WTC11 (cell line): ENCODE results near the gene LAPTM5. TPM values are rescaled to one million over a fixed set of nuclear protein-coding genes. Genes with fewer than 3 reads are reported as not detected.

Experiments
- ATAC-seq: fragments of 200-7000 bp; cut with Tn5 transposase; 2 replicates; pipeline ENCODE4 v1.10.0; 2021; ENCODE audit warnings: mild to moderate bottlenecking, moderate library complexity
- CTCF ChIA-PET: fragments of 300-600 bp; sonication (Branson Sonifier 250); formaldehyde crosslinking; loops from one replicate; lab custom pipeline; 2021; ENCODE audit warnings: antibody characterized with exemption; lab: Charles Lee
- POLR2A ChIA-PET: fragments of 350-600 bp; sonication (Branson Sonifier 250); formaldehyde crosslinking; loops from one replicate; lab custom pipeline; 2021; ENCODE audit warnings: antibody characterized with exemption; lab: Charles Lee
- DNase-seq: peaks from one replicate; pipeline ENCODE4 v3.0.0; 2021; ENCODE audit warnings: low spot score
- H3K27ac Mint-ChIP-seq: 2 replicates; pipeline ENCODE4 v1.8.0; 2021; ENCODE audit warnings: mixed read lengths
- H3K27me3 Mint-ChIP-seq: 2 replicates; pipeline ENCODE4 v1.8.0; 2021; ENCODE audit warnings: low read depth, mild to moderate bottlenecking, moderate library complexity, mixed read lengths
- H3K36me3 Mint-ChIP-seq: 2 replicates; pipeline ENCODE4 v1.8.0; 2021; ENCODE audit warnings: mixed read lengths
- H3K4me1 Mint-ChIP-seq: 2 replicates; pipeline ENCODE4 v1.8.0; 2022; ENCODE audit warnings: mixed read lengths
- H3K4me3 Mint-ChIP-seq: 2 replicates; pipeline ENCODE4 v1.8.0; 2021; ENCODE audit warnings: mild to moderate bottlenecking, moderate library complexity, mixed read lengths
- H3K9me3 Mint-ChIP-seq: 2 replicates; pipeline ENCODE4 v1.8.0; 2021; ENCODE audit warnings: mixed read lengths
- ESRRA ChIP-seq: sonication (generic); formaldehyde crosslinking; IDR thresholded peaks from 2 replicates; pipeline ENCODE4 v1.8.1; 2022; ENCODE audit warnings: mild to moderate bottlenecking, missing genetic modification reagents, borderline replicate concordance
- GTF2I ChIP-seq: fragments of 250-450 bp; sonication (Bioruptor Pico); conservative IDR thresholded peaks from 2 replicates; pipeline ENCODE4 v1.4.0; 2021; ENCODE audit warnings: mild to moderate bottlenecking
- HMGA2 ChIP-seq: fragments of 250-450 bp; sonication (Bioruptor Pico); IDR thresholded peaks from 2 replicates; pipeline ENCODE4 v1.4.0; 2021; ENCODE audit warnings: mild to moderate bottlenecking, moderate library complexity
- MXD4 ChIP-seq: fragments of 250-450 bp; sonication (Bioruptor Pico); IDR thresholded peaks from 2 replicates; pipeline ENCODE4 v1.8.0; 2021; ENCODE audit warnings: mild to moderate bottlenecking, moderate library complexity, borderline replicate concordance
- MYBL2 ChIP-seq: sonication (generic); formaldehyde crosslinking; IDR thresholded peaks from 2 replicates; pipeline ENCODE4 v1.8.1; 2023; ENCODE audit warnings: mild to moderate bottlenecking, moderate library complexity, missing genetic modification reagents
- NFE2L1 ChIP-seq: sonication (generic); formaldehyde crosslinking; IDR thresholded peaks from 2 replicates; pipeline ENCODE4 v1.8.1; 2023; ENCODE audit warnings: missing genetic modification reagents
- NFYB ChIP-seq: sonication (generic); formaldehyde crosslinking; conservative IDR thresholded peaks from 2 replicates; pipeline ENCODE4 v1.8.0; 2022; ENCODE audit warnings: low read depth, missing genetic modification reagents
- PREB ChIP-seq: sonication (generic); formaldehyde crosslinking; IDR thresholded peaks from 2 replicates; pipeline ENCODE4 v1.8.1; 2022; ENCODE audit warnings: mild to moderate bottlenecking, missing genetic modification reagents, moderate library complexity, borderline replicate concordance
- SP1 ChIP-seq: sonication (generic); formaldehyde crosslinking; conservative IDR thresholded peaks from 2 replicates; pipeline ENCODE4 v1.8.1; 2022; ENCODE audit warnings: missing genetic modification reagents
- TCF7 ChIP-seq: sonication (generic); formaldehyde crosslinking; IDR thresholded peaks from 2 replicates; pipeline ENCODE4 v1.8.0; 2022; ENCODE audit warnings: mild to moderate bottlenecking, low read depth, missing genetic modification reagents, moderate library complexity
- TEAD1 ChIP-seq: sonication (generic); formaldehyde crosslinking; IDR thresholded peaks from 2 replicates; pipeline ENCODE4 v1.8.0; 2022; ENCODE audit warnings: mild to moderate bottlenecking, missing genetic modification reagents
- ZNF281 ChIP-seq: sonication (generic); formaldehyde crosslinking; IDR thresholded peaks from 2 replicates; pipeline ENCODE4 v1.8.0; 2023; ENCODE audit warnings: mild to moderate bottlenecking, missing genetic modification reagents
- ZNF396 ChIP-seq: fragments of 250-450 bp; sonication (Bioruptor Pico); IDR thresholded peaks from 2 replicates; pipeline ENCODE4 v1.8.0; 2021; ENCODE audit warnings: mild to moderate bottlenecking, moderate library complexity, borderline replicate concordance
- ZNF532 ChIP-seq: fragments of 250-450 bp; sonication (Bioruptor Pico); IDR thresholded peaks from 2 replicates; pipeline ENCODE4 v1.9.0; 2021; ENCODE audit warnings: mild to moderate bottlenecking, borderline replicate concordance
- ZNF671 ChIP-seq: fragments of 250-450 bp; sonication (Bioruptor Pico); IDR thresholded peaks from 2 replicates; pipeline ENCODE4 v1.8.0; 2021; ENCODE audit warnings: mild to moderate bottlenecking
- total RNA-seq: library from RNA; stranded (reverse); gene quantifications from 3 replicates; pipeline ENCODE4 v1.2.3, GENCODE V29; 2021
- TF ChIP-seq, protein P1 (sequence below): sonication (generic); formaldehyde crosslinking; IDR thresholded peaks from 2 replicates; pipeline ENCODE4 v1.8.1; 2022; ENCODE audit warnings: missing genetic modification reagents, borderline replicate concordance
- TF ChIP-seq, protein P2 (sequence below): sonication (generic); formaldehyde crosslinking; IDR thresholded peaks from 2 replicates; pipeline ENCODE4 v1.8.1; 2022; ENCODE audit warnings: low read depth, mild to moderate bottlenecking, moderate library complexity, missing genetic modification reagents, borderline replicate concordance

The LAPTM5 gene
- total RNA-seq, 1 experiment from 2014 or later = 1.3 TPM

DNA sequence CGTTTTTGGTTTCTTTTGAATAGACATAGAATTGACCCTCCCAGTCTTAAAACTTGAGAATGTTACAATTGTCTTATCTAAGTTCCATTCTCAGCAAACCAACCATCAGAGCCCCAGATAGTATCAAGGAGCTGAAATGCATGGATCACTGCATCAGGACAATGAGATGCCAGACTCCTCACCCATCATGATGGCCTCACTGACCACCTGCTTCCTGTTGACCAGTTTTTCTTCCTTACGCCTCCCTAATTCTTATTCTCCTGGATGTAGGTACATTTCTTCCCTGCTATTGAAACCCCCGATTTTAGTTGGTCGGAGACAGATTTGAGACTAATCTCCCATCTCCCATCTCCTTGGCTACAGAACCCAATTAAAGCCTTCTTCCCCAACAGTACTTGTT, 51.9 kb downstream of the LAPTM5 start:
- POLR2A ChIA-PET = no interaction called here
- Mint-ChIP-seq H3K27me3 (no peaks in the 10 kb centered on the region), H3K9me3 (no peaks in the 10 kb centered on the region), H3K4me3 (no peak overlapping the region), H3K4me1 (peaks cover 3% of the 10 kb centered on the region; the same call in 1 of the 2 replicates), H3K27ac (no peak overlapping the region), H3K36me3 (no peaks in the 10 kb centered on the region)
- CTCF ChIA-PET = no interaction called here
- no peak for ATAC-seq
- TF ChIP-seq TEAD1 (CRISPR knock-in tag) (no peak), MYBL2 (CRISPR knock-in tag) (no peak), HMGA2 (CRISPR knock-in tag) (no peak), ZNF396 (CRISPR knock-in tag) (no peak), GTF2I (CRISPR knock-in tag) (no peak), NFYB (no peak), ZNF532 (CRISPR knock-in tag) (no peak), ZNF671 (CRISPR knock-in tag) (no peak), TCF7 (no peak)
- TF ChIP-seq, protein P1, sequence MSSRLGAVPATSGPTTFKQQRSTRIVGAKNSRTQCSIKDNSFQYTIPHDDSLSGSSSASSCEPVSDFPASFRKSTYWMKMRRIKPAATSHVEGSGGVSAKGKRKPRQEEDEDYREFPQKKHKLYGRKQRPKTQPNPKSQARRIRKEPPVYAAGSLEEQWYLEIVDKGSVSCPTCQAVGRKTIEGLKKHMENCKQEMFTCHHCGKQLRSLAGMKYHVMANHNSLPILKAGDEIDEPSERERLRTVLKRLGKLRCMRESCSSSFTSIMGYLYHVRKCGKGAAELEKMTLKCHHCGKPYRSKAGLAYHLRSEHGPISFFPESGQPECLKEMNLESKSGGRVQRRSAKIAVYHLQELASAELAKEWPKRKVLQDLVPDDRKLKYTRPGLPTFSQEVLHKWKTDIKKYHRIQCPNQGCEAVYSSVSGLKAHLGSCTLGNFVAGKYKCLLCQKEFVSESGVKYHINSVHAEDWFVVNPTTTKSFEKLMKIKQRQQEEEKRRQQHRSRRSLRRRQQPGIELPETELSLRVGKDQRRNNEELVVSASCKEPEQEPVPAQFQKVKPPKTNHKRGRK (CRISPR knock-in tag) = no peak
- TF ChIP-seq, protein P2, sequence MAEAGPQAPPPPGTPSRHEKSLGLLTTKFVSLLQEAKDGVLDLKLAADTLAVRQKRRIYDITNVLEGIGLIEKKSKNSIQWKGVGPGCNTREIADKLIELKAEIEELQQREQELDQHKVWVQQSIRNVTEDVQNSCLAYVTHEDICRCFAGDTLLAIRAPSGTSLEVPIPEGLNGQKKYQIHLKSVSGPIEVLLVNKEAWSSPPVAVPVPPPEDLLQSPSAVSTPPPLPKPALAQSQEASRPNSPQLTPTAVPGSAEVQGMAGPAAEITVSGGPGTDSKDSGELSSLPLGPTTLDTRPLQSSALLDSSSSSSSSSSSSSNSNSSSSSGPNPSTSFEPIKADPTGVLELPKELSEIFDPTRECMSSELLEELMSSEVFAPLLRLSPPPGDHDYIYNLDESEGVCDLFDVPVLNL (CRISPR knock-in tag) = no peak
- no peak for DNase-seq

DNA sequence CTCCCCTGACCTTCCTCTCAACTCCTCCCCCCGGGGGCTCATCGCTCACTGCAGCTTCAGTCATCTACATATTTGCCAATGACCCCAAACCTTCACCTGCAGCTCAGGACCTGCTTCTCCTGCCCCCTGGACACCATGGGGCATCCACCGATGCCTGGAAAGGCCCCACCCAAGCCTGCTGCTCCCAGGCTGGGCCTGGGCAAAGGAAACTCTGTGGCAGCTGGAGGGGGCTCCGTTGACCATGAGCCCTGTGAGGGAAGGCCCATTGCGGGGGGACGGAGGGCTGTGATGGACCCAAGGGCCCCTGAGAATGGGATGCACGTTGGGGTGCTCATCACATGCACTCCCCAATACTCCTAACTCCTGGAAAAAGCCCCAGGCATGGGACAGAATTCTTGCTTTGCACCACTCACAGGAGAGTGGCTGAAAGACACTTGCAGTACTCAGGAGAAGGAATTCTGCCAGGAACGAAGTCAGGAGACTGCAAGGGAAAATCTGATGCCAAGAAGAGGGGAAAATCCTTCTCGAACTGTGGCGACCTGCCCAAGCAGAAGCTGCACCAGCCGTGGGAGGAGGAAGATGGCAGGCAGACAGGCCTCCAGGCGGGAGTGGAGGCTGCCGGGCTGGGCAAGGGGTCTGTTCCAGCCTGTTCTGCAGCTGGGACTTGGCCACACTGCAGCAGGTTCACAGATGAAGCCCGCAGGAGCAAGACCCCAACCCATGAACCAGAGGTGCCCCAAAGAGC, 52.6 kb downstream of the LAPTM5 start:
- no peaks in the 10 kb centered on the region for H3K9me3 Mint-ChIP-seq
- no peak overlapping the region for H3K27ac Mint-ChIP-seq
- ChIA-PET POLR2A (no interaction called here), CTCF (no interaction called here)
- ATAC-seq (no peak), DNase-seq (no peak)
- no peak overlapping the region for H3K4me3 Mint-ChIP-seq
- peaks cover 3% of the 10 kb centered on the region; the same call in 1 of the 2 replicates for H3K4me1 Mint-ChIP-seq
- no peaks in the 10 kb centered on the region for H3K36me3 Mint-ChIP-seq
- H3K27me3 Mint-ChIP-seq = no peaks in the 10 kb centered on the region
- TF ChIP-seq NFE2L1 (CRISPR knock-in tag) = no peak
- TF ChIP-seq ZNF532 (CRISPR knock-in tag) = no peak
- no peak for TF ChIP-seq SP1 (CRISPR knock-in tag)
- TF ChIP-seq ZNF281 (CRISPR knock-in tag) = no peak
- no peak for TF ChIP-seq HMGA2 (CRISPR knock-in tag)
- no peak for TF ChIP-seq MXD4 (CRISPR knock-in tag)
- TF ChIP-seq ESRRA (CRISPR knock-in tag) = no peak
- no peak for TF ChIP-seq PREB (CRISPR knock-in tag)
